Suppressor macrophage treated with lipopolysaccharide for 1 hour (primary cell): ENCODE results near the gene CTNNA1.
"Not testable (repeated sequence)": the region's sequence is repeated elsewhere in the genome, so short reads cannot be mapped to it uniquely, and the experiment has no call there.

ENCODE experiments used
- DNase-seq, 3 donors: peaks; one replicate each; pipeline ENCODE4 v3.0.0-alpha.2; 2020 to 2022

The CTNNA1 gene

GRCh38 chr5:138761115-138761514 is 7.9 kb downstream of the CTNNA1 start:
- not testable (repeated sequence) for DNase-seq

GRCh38 chr5:138761670-138762069 is 8.4 kb downstream of the CTNNA1 start:
- DNase-seq: not testable (repeated sequence)

- no peak for DNase-seq
Measured at GRCh38 chr5:138762110-138762509, 8.9 kb downstream of the CTNNA1 start.

GRCh38 chr5:138763037-138763778 is 10.0 kb downstream of the CTNNA1 start:
- DNase-seq: no peak

GRCh38 chr5:138770291-138770690 is 17.1 kb downstream of the CTNNA1 start:
- DNase-seq: no peak

GRCh38 chr5:138770977-138771376 is 17.8 kb downstream of the CTNNA1 start:
- DNase-seq: no peak

GRCh38 chr5:138772986-138773594 is 19.9 kb downstream of the CTNNA1 start:
- no peak for DNase-seq

- not testable (repeated sequence) for DNase-seq
Measured at GRCh38 chr5:138773624-138774023, 20.4 kb downstream of the CTNNA1 start.

- no peak for DNase-seq
Measured at GRCh38 chr5:138775034-138775433, 21.8 kb downstream of the CTNNA1 start.

- no peak for DNase-seq
Measured at GRCh38 chr5:138778234-138778633, 25.0 kb downstream of the CTNNA1 start.

GRCh38 chr5:138783976-138784375 is 30.8 kb downstream of the CTNNA1 start:
- DNase-seq: no peak

GRCh38 chr5:138784590-138784989 is 31.4 kb downstream of the CTNNA1 start:
- no peak for DNase-seq

GRCh38 chr5:138789771-138790242 is 36.6 kb downstream of the CTNNA1 start:
- peak; percentile 52 to 64 (median 57) for DNase-seq

GRCh38 chr5:138790684-138791083 is 37.5 kb downstream of the CTNNA1 start:
- no peak for DNase-seq

GRCh38 chr5:138792195-138792790 is 39.1 kb downstream of the CTNNA1 start:
- DNase-seq: no peak

- peak in 1 of 3 donors; percentile 32 for DNase-seq
Measured at GRCh38 chr5:138793575-138793974, 40.4 kb downstream of the CTNNA1 start.

- DNase-seq: no peak
Measured at GRCh38 chr5:138803285-138803684, 50.1 kb downstream of the CTNNA1 start.

- no peak for DNase-seq
Measured at GRCh38 chr5:138803935-138804334, 50.7 kb downstream of the CTNNA1 start.

GRCh38 chr5:138805096-138805495 is 51.9 kb downstream of the CTNNA1 start:
- DNase-seq: no peak

- peak in 1 of 3 donors; percentile 13 for DNase-seq
Measured at GRCh38 chr5:138807182-138807581, 54.0 kb downstream of the CTNNA1 start.

- no peak for DNase-seq
Measured at GRCh38 chr5:138809391-138809790, 56.2 kb downstream of the CTNNA1 start.

GRCh38 chr5:138810861-138811260 is 57.6 kb downstream of the CTNNA1 start:
- not testable (repeated sequence) for DNase-seq

- DNase-seq: no peak
Measured at GRCh38 chr5:138815529-138815928, 62.3 kb downstream of the CTNNA1 start.

- DNase-seq: no peak
Measured at GRCh38 chr5:138817241-138817640, 64.0 kb downstream of the CTNNA1 start.
